DND-41 (cell line): ENCODE measurements around the gene KLHL8.

ENCODE experiments used
- EZH2 ChIP-seq: IDR thresholded peaks from 3 replicates; pipeline ENCODE4 v1.6.1; 2012; ENCODE audit warnings: borderline replicate concordance, low read depth, mild to moderate bottlenecking, moderate library complexity, low read length, inconsistent platforms; ENCODE audit not compliant: severe bottlenecking
- TF ChIP-seq, protein P1 (sequence below): IDR thresholded peaks from 2 replicates; pipeline ENCODE4 v1.5.1; 2012; ENCODE audit warnings: borderline replicate concordance, low read length, moderate library complexity, mild to moderate bottlenecking; ENCODE audit not compliant: poor library complexity, severe bottlenecking; ENCODE audit errors: extremely low read depth

DNA sequence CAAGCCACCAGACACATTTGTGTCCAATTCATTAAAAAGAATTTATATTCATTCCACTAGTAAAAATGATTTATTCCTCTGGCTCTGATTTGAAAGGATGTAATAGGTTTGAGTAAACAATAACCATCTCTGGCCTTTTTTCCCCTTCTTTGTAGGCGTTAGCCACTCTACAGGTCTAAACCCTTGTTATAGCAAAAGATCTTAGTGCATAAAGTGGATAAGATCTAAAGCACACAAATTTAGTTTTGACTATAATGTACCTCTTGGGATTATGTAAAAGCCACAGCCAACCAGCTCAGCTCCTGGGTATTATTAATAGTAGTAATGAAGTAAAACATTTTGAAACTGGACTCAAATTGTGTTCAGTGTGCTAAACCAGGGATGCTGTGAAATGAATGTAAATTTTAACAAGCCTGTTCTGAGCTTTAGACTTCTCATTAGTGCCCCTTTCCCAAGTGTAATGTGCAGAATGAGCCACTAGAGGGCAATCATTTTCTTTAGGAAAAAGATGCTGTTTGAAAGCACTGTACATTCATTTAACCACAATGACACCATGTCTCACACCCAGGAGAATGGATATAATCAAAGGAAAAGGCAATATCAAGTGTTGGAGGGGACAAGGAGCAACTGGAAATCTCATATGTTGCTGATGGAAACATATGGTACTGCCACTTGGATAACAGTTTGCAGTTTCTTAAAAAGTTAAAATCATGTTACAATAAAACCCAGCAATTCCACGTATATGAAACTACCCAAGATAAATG, 69.7 kb downstream of the KLHL8 start:
- TF ChIP-seq, protein P1, sequence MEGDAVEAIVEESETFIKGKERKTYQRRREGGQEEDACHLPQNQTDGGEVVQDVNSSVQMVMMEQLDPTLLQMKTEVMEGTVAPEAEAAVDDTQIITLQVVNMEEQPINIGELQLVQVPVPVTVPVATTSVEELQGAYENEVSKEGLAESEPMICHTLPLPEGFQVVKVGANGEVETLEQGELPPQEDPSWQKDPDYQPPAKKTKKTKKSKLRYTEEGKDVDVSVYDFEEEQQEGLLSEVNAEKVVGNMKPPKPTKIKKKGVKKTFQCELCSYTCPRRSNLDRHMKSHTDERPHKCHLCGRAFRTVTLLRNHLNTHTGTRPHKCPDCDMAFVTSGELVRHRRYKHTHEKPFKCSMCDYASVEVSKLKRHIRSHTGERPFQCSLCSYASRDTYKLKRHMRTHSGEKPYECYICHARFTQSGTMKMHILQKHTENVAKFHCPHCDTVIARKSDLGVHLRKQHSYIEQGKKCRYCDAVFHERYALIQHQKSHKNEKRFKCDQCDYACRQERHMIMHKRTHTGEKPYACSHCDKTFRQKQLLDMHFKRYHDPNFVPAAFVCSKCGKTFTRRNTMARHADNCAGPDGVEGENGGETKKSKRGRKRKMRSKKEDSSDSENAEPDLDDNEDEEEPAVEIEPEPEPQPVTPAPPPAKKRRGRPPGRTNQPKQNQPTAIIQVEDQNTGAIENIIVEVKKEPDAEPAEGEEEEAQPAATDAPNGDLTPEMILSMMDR = peak; percentile 96
- no peak for TF ChIP-seq EZH2
